Measurements from ENCODE around the gene GLIS1. TPM values are rescaled to one million over a fixed set of nuclear protein-coding genes. Genes with fewer than 3 reads are reported as not detected.

GLIS1 gene
- total RNA-seq, 2 donors from 2014 or later: not detected

DNA sequence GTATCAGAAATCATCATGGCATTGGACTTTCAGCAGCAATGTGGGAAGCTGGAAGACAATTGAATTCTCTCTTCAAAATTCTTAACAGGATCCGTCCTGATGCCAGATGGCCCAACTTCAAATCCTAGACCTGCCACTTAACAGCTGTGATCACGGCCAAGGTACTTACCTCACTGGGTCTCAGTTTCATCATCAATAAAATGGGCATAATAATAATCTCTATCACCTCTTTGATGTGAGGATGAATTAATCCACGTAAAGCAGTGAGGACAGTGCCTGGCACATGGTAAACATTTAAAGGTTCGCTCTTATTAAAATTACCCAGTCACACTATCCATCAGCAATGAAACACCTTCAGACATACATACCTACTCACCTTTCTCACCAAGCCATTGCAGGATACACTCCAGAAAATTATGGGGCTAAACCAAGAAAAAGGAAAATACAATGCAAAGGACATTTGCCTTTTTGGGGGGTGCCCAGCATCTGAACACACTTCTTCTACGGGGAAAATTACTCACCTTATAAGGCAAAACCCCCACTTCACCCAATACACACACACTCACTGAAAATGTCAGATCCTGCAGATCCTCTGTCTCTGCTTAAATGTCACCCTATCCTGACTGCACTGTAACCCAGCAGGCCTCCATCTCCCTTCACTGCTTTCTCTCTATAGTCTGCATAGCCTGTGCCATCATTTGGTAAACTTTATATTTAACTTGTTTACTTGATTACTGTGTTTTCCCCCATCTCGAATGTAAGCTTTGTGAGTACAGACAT is 21.7 kb downstream of the GLIS1 start:
- no peak overlapping the region for H3K4me3 Mint-ChIP-seq
- peaks cover 9% of the 10 kb centered on the region for H3K27me3 Mint-ChIP-seq
- H3K4me1 Mint-ChIP-seq: no peaks in the 10 kb centered on the region
- ATAC-seq (replicated peaks): no peak
- H3K9me3 Mint-ChIP-seq: no peaks in the 10 kb centered on the region
- no peak overlapping the region for H3K27ac Mint-ChIP-seq
- no peaks in the 10 kb centered on the region for H3K36me3 Mint-ChIP-seq (ENCODE audit: low read depth)

DNA sequence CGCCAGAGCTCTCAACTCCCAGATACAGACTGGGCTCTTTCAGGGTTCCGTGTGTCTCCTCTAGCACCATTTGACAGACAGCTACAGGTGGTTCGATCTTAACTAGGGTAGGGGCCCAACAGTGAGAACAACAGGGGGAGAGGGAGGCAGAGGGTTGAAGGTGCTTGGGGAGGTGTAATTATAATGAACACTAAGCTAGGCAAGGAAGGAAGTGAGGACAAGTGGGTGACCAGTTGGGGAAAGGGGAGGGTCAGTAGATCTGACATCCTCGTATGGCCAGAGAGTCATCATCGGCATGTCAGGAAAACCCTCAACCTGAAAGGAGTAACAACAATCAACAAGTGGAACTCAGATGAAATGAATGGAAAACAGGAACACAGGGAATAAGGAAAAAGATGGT is 22.8 kb downstream of the GLIS1 start:
- no peak for ATAC-seq (replicated peaks)
- peaks cover 9% of the 10 kb centered on the region for H3K27me3 Mint-ChIP-seq

GRCh38 chr1:53715478-53715877 is 23.5 kb downstream of the GLIS1 start:
- no peaks in the 10 kb centered on the region for H3K4me1 Mint-ChIP-seq
- H3K27me3 Mint-ChIP-seq: peaks cover 9% of the 10 kb centered on the region
- H3K4me3 Mint-ChIP-seq: no peak overlapping the region
- no peaks in the 10 kb centered on the region for H3K9me3 Mint-ChIP-seq
- H3K27ac Mint-ChIP-seq: no peak overlapping the region
- no peak for ATAC-seq (replicated peaks)
- no peaks in the 10 kb centered on the region for H3K36me3 Mint-ChIP-seq (ENCODE audit: low read depth)

More for the DNA sequence above, 22.8 kb downstream of the GLIS1 start:
- no peaks in the 10 kb centered on the region for H3K9me3 Mint-ChIP-seq
- no peak overlapping the region for H3K27ac Mint-ChIP-seq
- H3K36me3 Mint-ChIP-seq (ENCODE audit: low read depth): no peaks in the 10 kb centered on the region
- no peaks in the 10 kb centered on the region for H3K4me1 Mint-ChIP-seq
- H3K4me3 Mint-ChIP-seq: no peak overlapping the region

- Mint-ChIP-seq H3K27me3 (peaks cover 3% of the 10 kb centered on the region), H3K27ac (no peak overlapping the region)
Measured at GRCh38 chr1:53712276-53712675, 26.7 kb downstream of the GLIS1 start.

DNA sequence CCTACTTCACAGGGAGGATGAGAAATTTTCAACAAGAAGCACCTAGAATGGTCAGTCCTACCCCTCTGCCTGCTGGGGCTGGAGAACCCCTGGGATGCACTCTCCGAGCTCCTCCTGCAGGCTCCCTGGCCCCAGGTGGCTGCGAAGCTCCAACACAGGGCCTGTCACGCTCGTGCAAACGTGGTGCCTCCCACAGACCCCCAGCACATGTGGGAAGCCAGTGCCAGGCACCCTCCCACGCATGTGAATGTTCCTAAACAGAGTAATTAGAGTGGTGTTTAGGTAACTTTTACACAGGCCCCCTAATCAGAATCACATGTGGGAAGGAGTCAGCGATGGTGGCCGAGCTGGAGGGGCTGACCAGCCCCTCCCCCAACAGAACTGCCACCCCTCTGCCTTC is 28.4 kb downstream of the GLIS1 start:
- no peak for ATAC-seq (replicated peaks)
- H3K36me3 Mint-ChIP-seq (ENCODE audit: low read depth): no peaks in the 10 kb centered on the region
- peaks cover 3% of the 10 kb centered on the region for H3K27me3 Mint-ChIP-seq
- no peak overlapping the region for H3K4me3 Mint-ChIP-seq
- no peak overlapping the region for H3K27ac Mint-ChIP-seq
- H3K4me1 Mint-ChIP-seq: no peaks in the 10 kb centered on the region
- H3K9me3 Mint-ChIP-seq: no peaks in the 10 kb centered on the region

More at GRCh38 chr1:53712276-53712675, 26.7 kb downstream of the GLIS1 start:
- Mint-ChIP-seq H3K4me3 (no peak overlapping the region), H3K4me1 (no peaks in the 10 kb centered on the region), H3K9me3 (no peaks in the 10 kb centered on the region), H3K36me3 (ENCODE audit: low read depth) (no peaks in the 10 kb centered on the region)
- no peak for ATAC-seq (replicated peaks)

GRCh38 chr1:53708687-53709086 is 30.3 kb downstream of the GLIS1 start:
- no peak overlapping the region for H3K4me3 Mint-ChIP-seq
- H3K27me3 Mint-ChIP-seq: peaks cover 6% of the 10 kb centered on the region
- no peak for ATAC-seq (replicated peaks)
- H3K9me3 Mint-ChIP-seq: no peaks in the 10 kb centered on the region
- H3K4me1 Mint-ChIP-seq: no peaks in the 10 kb centered on the region
- no peak overlapping the region for H3K27ac Mint-ChIP-seq
- no peaks in the 10 kb centered on the region for H3K36me3 Mint-ChIP-seq (ENCODE audit: low read depth)

DNA sequence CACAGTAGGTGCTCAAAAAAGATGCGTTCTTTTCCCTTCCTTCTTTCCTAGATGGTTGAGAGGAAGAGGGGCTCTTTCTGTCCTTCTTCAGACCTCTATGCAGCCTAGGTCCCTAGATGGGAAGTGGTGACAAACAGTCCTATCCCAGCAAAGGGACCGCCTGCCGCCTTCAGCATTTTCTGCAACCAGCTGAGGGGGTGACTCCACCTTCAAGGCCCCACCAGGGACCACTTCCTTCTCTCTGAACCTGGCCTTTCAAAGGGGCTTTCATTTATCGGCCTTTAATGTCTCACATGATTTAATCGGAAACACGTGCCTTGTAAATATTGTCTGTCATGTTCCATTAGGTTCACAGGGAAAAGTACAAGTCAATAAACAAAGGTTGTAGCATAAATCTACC is 32.6 kb downstream of the GLIS1 start:
- Mint-ChIP-seq H3K4me3 (no peak overlapping the region), H3K27me3 (peaks cover 6% of the 10 kb centered on the region), H3K36me3 (ENCODE audit: low read depth) (no peaks in the 10 kb centered on the region), H3K27ac (no peak overlapping the region), H3K4me1 (no peaks in the 10 kb centered on the region), H3K9me3 (no peaks in the 10 kb centered on the region)
- ATAC-seq (replicated peaks): no peak

DNA sequence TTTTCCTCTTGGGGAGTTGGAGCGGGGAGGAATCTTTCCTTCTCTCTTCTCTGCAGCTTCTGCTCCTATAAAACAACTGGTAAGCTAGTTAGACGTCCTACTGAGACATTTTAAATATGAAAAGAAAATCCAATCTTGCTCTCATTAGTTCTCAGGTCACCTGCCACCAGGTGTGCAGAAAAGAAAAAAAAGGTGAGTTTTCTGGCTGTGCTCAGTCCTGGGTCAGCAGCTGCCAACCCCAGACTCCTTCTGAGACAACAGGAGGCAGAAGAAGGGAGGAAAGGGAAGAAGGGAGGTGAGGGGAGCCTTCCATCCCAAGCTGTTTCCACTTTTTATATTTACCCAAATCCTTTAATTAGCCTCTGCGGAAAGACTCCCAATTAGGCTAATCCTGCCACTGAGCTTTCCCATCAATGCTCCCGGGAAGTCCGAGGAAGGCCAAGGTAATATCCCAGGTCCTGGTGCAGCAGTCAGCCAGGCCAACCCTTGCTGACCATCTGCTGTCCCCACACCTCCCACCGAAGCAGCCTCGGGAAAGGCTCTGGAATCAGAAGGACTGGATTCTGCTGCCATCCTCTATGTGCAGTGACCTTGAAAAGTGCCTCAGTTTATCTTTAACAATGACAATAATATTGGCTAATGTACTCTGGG is 33.4 kb downstream of the GLIS1 start:
- Mint-ChIP-seq H3K4me3 (no peak overlapping the region), H3K36me3 (ENCODE audit: low read depth) (no peaks in the 10 kb centered on the region), H3K9me3 (no peaks in the 10 kb centered on the region), H3K27me3 (peaks cover 10% of the 10 kb centered on the region), H3K27ac (no peak overlapping the region), H3K4me1 (no peaks in the 10 kb centered on the region)
- no peak for ATAC-seq (replicated peaks)

GRCh38 chr1:53704804-53705445 is 34.0 kb downstream of the GLIS1 start:
- H3K27ac Mint-ChIP-seq: no peak overlapping the region
- peaks cover 13% of the 10 kb centered on the region for H3K27me3 Mint-ChIP-seq
- H3K4me3 Mint-ChIP-seq: no peak overlapping the region
- no peaks in the 10 kb centered on the region for H3K36me3 Mint-ChIP-seq (ENCODE audit: low read depth)
- H3K9me3 Mint-ChIP-seq: no peaks in the 10 kb centered on the region
- no peak for ATAC-seq (replicated peaks)
- H3K4me1 Mint-ChIP-seq: no peaks in the 10 kb centered on the region

DNA sequence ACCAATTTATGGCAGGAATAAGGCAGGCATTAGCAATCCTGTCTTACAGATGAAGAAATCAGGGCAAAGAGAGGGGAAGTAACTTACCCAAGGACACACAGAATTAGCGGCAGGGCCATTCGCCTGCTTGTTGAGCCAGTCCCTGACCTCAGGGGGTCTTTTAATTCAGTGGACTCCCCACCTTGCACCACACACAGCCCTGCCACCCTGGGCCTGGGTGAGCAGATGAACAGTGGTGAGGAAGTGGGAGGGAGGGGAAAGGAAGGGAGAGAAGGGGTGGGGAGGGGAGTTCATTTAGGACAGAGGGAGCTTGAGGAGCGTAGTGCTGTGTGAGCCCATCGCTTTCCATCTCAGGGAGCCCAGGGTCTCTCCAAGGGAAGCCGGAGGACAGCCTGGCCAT is 34.7 kb downstream of the GLIS1 start:
- peaks cover 13% of the 10 kb centered on the region for H3K27me3 Mint-ChIP-seq
- no peaks in the 10 kb centered on the region for H3K4me1 Mint-ChIP-seq
- ATAC-seq (replicated peaks): no peak
- no peak overlapping the region for H3K4me3 Mint-ChIP-seq
- H3K36me3 Mint-ChIP-seq (ENCODE audit: low read depth): no peaks in the 10 kb centered on the region
- no peaks in the 10 kb centered on the region for H3K9me3 Mint-ChIP-seq
- H3K27ac Mint-ChIP-seq: no peak overlapping the region

DNA sequence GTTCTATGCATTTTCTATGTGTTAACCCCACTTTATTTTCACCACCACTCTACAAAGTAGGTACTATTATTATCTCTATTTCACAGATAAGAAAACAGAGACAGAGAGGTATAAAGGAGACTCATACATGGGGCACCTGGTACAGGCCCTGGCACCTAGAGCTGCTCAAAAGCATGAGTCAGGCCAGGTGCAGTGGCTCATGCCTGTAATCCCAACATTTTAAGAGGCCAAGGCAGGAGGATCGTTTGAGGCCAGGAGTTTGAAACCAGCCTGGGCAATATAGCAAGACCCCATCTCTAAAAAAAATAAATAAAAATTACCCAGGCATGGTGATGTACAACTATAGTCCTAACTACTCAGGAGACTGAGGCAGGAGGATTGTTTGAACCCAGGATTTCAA is 35.8 kb downstream of the GLIS1 start:
- H3K4me3 Mint-ChIP-seq: no peak overlapping the region
- no peaks in the 10 kb centered on the region for H3K9me3 Mint-ChIP-seq
- no peak for ATAC-seq (replicated peaks)
- H3K4me1 Mint-ChIP-seq: no peaks in the 10 kb centered on the region
- H3K27ac Mint-ChIP-seq: no peak overlapping the region
- peaks cover 13% of the 10 kb centered on the region for H3K27me3 Mint-ChIP-seq
- H3K36me3 Mint-ChIP-seq (ENCODE audit: low read depth): no peaks in the 10 kb centered on the region

- no peaks in the 10 kb centered on the region for H3K4me1 Mint-ChIP-seq
- ATAC-seq (replicated peaks): no peak
- H3K4me3 Mint-ChIP-seq: no peak overlapping the region
- no peaks in the 10 kb centered on the region for H3K36me3 Mint-ChIP-seq (ENCODE audit: low read depth)
- no peaks in the 10 kb centered on the region for H3K9me3 Mint-ChIP-seq
- H3K27me3 Mint-ChIP-seq: peaks cover 13% of the 10 kb centered on the region
- H3K27ac Mint-ChIP-seq: no peak overlapping the region
Measured at GRCh38 chr1:53702341-53702740, 36.6 kb downstream of the GLIS1 start.

- Mint-ChIP-seq H3K4me3 (no peak overlapping the region), H3K4me1 (no peaks in the 10 kb centered on the region), H3K27me3 (peaks cover 16% of the 10 kb centered on the region), H3K27ac (no peak overlapping the region), H3K36me3 (ENCODE audit: low read depth) (no peaks in the 10 kb centered on the region), H3K9me3 (no peaks in the 10 kb centered on the region)
- no peak for ATAC-seq (replicated peaks)
Measured at GRCh38 chr1:53700776-53701175, 38.2 kb downstream of the GLIS1 start.

- no peaks in the 10 kb centered on the region for H3K36me3 Mint-ChIP-seq (ENCODE audit: low read depth)
- ATAC-seq (replicated peaks): no peak
- no peaks in the 10 kb centered on the region for H3K9me3 Mint-ChIP-seq
- peaks cover 12% of the 10 kb centered on the region for H3K27me3 Mint-ChIP-seq
- no peaks in the 10 kb centered on the region for H3K4me1 Mint-ChIP-seq
- no peak overlapping the region for H3K4me3 Mint-ChIP-seq
- H3K27ac Mint-ChIP-seq: no peak overlapping the region
Measured at GRCh38 chr1:53699981-53700380, 39.0 kb downstream of the GLIS1 start.

DNA sequence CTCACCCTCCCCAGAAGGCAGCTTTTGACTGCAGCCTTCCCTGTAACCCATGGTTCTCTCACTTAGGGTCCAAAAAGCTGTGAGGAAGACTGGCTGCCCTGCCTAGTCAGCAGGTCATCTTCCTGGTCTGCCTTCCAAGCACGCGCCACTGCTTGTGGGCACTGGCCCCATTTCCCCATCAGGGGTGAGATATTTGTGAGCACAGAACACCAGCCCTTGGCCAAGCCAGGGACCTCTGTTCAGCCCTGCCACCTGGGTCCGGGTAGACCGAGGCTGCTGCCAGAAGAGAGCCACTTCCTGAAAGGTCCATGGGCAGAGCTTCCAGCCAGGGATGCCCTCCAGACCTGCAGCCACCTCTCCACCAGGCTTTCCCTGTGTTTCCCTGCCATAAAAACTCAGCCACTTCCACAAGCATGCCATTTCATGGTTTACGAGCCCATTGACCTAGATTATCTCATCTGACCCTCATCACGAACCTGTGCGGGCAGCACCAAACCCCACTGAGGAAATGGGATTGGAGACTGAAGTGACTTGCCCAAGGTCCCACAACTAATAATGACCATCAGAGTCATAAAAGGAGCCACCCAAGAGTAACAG is 40.5 kb downstream of the GLIS1 start:
- H3K4me1 Mint-ChIP-seq: no peaks in the 10 kb centered on the region
- H3K27me3 Mint-ChIP-seq: peaks cover 10% of the 10 kb centered on the region
- no peak for ATAC-seq (replicated peaks)
- H3K4me3 Mint-ChIP-seq: no peak overlapping the region
- no peaks in the 10 kb centered on the region for H3K36me3 Mint-ChIP-seq (ENCODE audit: low read depth)
- no peak overlapping the region for H3K27ac Mint-ChIP-seq
- no peaks in the 10 kb centered on the region for H3K9me3 Mint-ChIP-seq
